HG03571 (cell line): ENCODE results near the gene THADA.
"Not testable (repeated sequence)": the region's sequence is repeated elsewhere in the genome, so short reads cannot be mapped to it uniquely, and the experiment has no call there.

Experiments
- ATAC-seq: cut with Tn5 transposase; IDR thresholded peaks from one replicate; pipeline ENCODE4 v1.9.1; 2021; ENCODE audit not compliant: unreplicated experiment

The THADA gene

GRCh38 chr2:43419876-43420275, 176.0 kb downstream of the THADA start:
- ATAC-seq: no peak

- no peak for ATAC-seq
These were observed 176.6 kb downstream of the THADA start for GRCh38 chr2:43419243-43419642.

GRCh38 chr2:43418680-43419079, 177.2 kb downstream of the THADA start:
- ATAC-seq: no peak

- ATAC-seq: no peak
These were observed 178.5 kb downstream of the THADA start for GRCh38 chr2:43417300-43417699.

GRCh38 chr2:43415592-43415991, 180.2 kb downstream of the THADA start:
- ATAC-seq: no peak

- no peak for ATAC-seq
These were observed 181.2 kb downstream of the THADA start for GRCh38 chr2:43414586-43415135.

GRCh38 chr2:43414033-43414432, 181.8 kb downstream of the THADA start:
- ATAC-seq: no peak

GRCh38 chr2:43412114-43412753, 183.6 kb downstream of the THADA start:
- no peak for ATAC-seq

GRCh38 chr2:43410055-43410604, 185.7 kb downstream of the THADA start:
- no peak for ATAC-seq

GRCh38 chr2:43408407-43409160, 187.3 kb downstream of the THADA start:
- ATAC-seq: peak; percentile 63

GRCh38 chr2:43407935-43408334, 187.9 kb downstream of the THADA start:
- peak; percentile 39 for ATAC-seq

GRCh38 chr2:43406651-43407279, 189.1 kb downstream of the THADA start:
- ATAC-seq: no peak

GRCh38 chr2:43405829-43406228, 190.0 kb downstream of the THADA start:
- ATAC-seq: no peak

- ATAC-seq: peak; percentile 43
These were observed 193.3 kb downstream of the THADA start for GRCh38 chr2:43402452-43402937.

GRCh38 chr2:43402002-43402401, 193.8 kb downstream of the THADA start:
- ATAC-seq: peak; percentile 85

- no peak for ATAC-seq
These were observed 195.3 kb downstream of the THADA start for GRCh38 chr2:43400508-43400907.

GRCh38 chr2:43399515-43400264, 196.1 kb downstream of the THADA start:
- ATAC-seq: no peak

- no peak for ATAC-seq
These were observed 196.7 kb downstream of the THADA start for GRCh38 chr2:43399098-43399497.

GRCh38 chr2:43397821-43398220, 198.0 kb downstream of the THADA start:
- ATAC-seq: no peak

- ATAC-seq: no peak
These were observed 198.4 kb downstream of the THADA start for GRCh38 chr2:43397411-43397810.

GRCh38 chr2:43396344-43396743, 199.5 kb downstream of the THADA start:
- ATAC-seq: not testable (repeated sequence)
